ENCODE data around the gene PAQR5.
"Not testable (repeated sequence)": the region's sequence is repeated elsewhere in the genome, so short reads cannot be mapped to it uniquely, and the experiment has no call there.

Gene PAQR5

GRCh38 chr15:69320977-69321554 is 22.4 kb downstream of the PAQR5 start:
- TF ChIP-seq POLR2AphosphoS5 (IDR thresholded peaks at IDR 0.05; ENCODE audit: low read depth, low read length) (no peak), TAF1 (IDR thresholded peaks at IDR 0.05; ENCODE audit: borderline replicate concordance, low read depth, low read length) (no peak), POLR2A (IDR thresholded peaks at IDR 0.05; ENCODE audit: low read depth, low read length) (no peak)
- DNase-seq (ENCODE audit: insufficient read length) = no peak
- FAIRE-seq = no peak

- DNase-seq (ENCODE audit: insufficient read length) (no peak), FAIRE-seq (no peak)
- TF ChIP-seq TAF1 (IDR thresholded peaks at IDR 0.05; ENCODE audit: borderline replicate concordance, low read depth, low read length) (no peak), POLR2AphosphoS5 (IDR thresholded peaks at IDR 0.05; ENCODE audit: low read depth, low read length) (no peak), POLR2A (IDR thresholded peaks at IDR 0.05; ENCODE audit: low read depth, low read length) (no peak)
Measured at GRCh38 chr15:69323893-69324430, 25.2 kb downstream of the PAQR5 start.

GRCh38 chr15:69324565-69324964 is 25.9 kb downstream of the PAQR5 start:
- FAIRE-seq = no peak
- no peak for DNase-seq (ENCODE audit: insufficient read length)
- TF ChIP-seq POLR2A (IDR thresholded peaks at IDR 0.05; ENCODE audit: low read depth, low read length) = no peak
- TF ChIP-seq TAF1 (IDR thresholded peaks at IDR 0.05; ENCODE audit: borderline replicate concordance, low read depth, low read length) = no peak
- no peak for TF ChIP-seq POLR2AphosphoS5 (IDR thresholded peaks at IDR 0.05; ENCODE audit: low read depth, low read length)

GRCh38 chr15:69325456-69325971 is 26.8 kb downstream of the PAQR5 start:
- TF ChIP-seq TAF1 (IDR thresholded peaks at IDR 0.05; ENCODE audit: borderline replicate concordance, low read depth, low read length) = no peak
- no peak for FAIRE-seq
- DNase-seq (ENCODE audit: insufficient read length) = no peak

- DNase-seq (ENCODE audit: insufficient read length) (no peak), FAIRE-seq (no peak)
- TF ChIP-seq POLR2A (IDR thresholded peaks at IDR 0.05; ENCODE audit: low read depth, low read length) = no peak
- TF ChIP-seq POLR2AphosphoS5 (IDR thresholded peaks at IDR 0.05; ENCODE audit: low read depth, low read length) = no peak
- TF ChIP-seq TAF1 (IDR thresholded peaks at IDR 0.05; ENCODE audit: borderline replicate concordance, low read depth, low read length) = no peak
Measured at GRCh38 chr15:69328080-69328479, 29.4 kb downstream of the PAQR5 start.

GRCh38 chr15:69328739-69329138 is 30.0 kb downstream of the PAQR5 start:
- DNase-seq (ENCODE audit: insufficient read length) = no peak
- no peak for FAIRE-seq

GRCh38 chr15:69337138-69337537 is 38.4 kb downstream of the PAQR5 start:
- no peak for TF ChIP-seq TAF1 (IDR thresholded peaks at IDR 0.05; ENCODE audit: borderline replicate concordance, low read depth, low read length)
- no peak for TF ChIP-seq POLR2AphosphoS5 (IDR thresholded peaks at IDR 0.05; ENCODE audit: low read depth, low read length)
- no peak for TF ChIP-seq POLR2A (IDR thresholded peaks at IDR 0.05; ENCODE audit: low read depth, low read length)
- DNase-seq (ENCODE audit: insufficient read length) = no peak
- FAIRE-seq = no peak

More at GRCh38 chr15:69328739-69329138, 30.0 kb downstream of the PAQR5 start:
- TF ChIP-seq TAF1 (IDR thresholded peaks at IDR 0.05; ENCODE audit: borderline replicate concordance, low read depth, low read length) (no peak), POLR2AphosphoS5 (IDR thresholded peaks at IDR 0.05; ENCODE audit: low read depth, low read length) (no peak), POLR2A (IDR thresholded peaks at IDR 0.05; ENCODE audit: low read depth, low read length) (no peak)

GRCh38 chr15:69338535-69339213 is 40.0 kb downstream of the PAQR5 start:
- DNase-seq (ENCODE audit: insufficient read length) (no peak), FAIRE-seq (no peak)
- TF ChIP-seq POLR2AphosphoS5 (IDR thresholded peaks at IDR 0.05; ENCODE audit: low read depth, low read length) (no peak), POLR2A (IDR thresholded peaks at IDR 0.05; ENCODE audit: low read depth, low read length) (no peak), TAF1 (IDR thresholded peaks at IDR 0.05; ENCODE audit: borderline replicate concordance, low read depth, low read length) (no peak)

GRCh38 chr15:69339214-69339543 is 40.5 kb downstream of the PAQR5 start:
- FAIRE-seq; DNase-seq (ENCODE audit: insufficient read length): not testable (repeated sequence)

- TF ChIP-seq TAF1 (IDR thresholded peaks at IDR 0.05; ENCODE audit: borderline replicate concordance, low read depth, low read length) (no peak), POLR2A (IDR thresholded peaks at IDR 0.05; ENCODE audit: low read depth, low read length) (no peak), POLR2AphosphoS5 (IDR thresholded peaks at IDR 0.05; ENCODE audit: low read depth, low read length) (no peak)
- FAIRE-seq = no peak
- no peak for DNase-seq (ENCODE audit: insufficient read length)
Measured at GRCh38 chr15:69340243-69340900, 41.7 kb downstream of the PAQR5 start.

- DNase-seq (ENCODE audit: insufficient read length) (no peak), FAIRE-seq (no peak)
- TF ChIP-seq TAF1 (IDR thresholded peaks at IDR 0.05; ENCODE audit: borderline replicate concordance, low read depth, low read length) (no peak), POLR2A (IDR thresholded peaks at IDR 0.05; ENCODE audit: low read depth, low read length) (no peak), POLR2AphosphoS5 (IDR thresholded peaks at IDR 0.05; ENCODE audit: low read depth, low read length) (no peak)
Measured at GRCh38 chr15:69341356-69341755, 42.6 kb downstream of the PAQR5 start.
